GF-D8 (cell line): ENCODE data around the gene SLC39A2.
"Not testable (repeated sequence)": the region's sequence is repeated elsewhere in the genome, so short reads cannot be mapped to it uniquely, and the experiment has no call there.

Experiments
- DNase-seq: peaks from one replicate; lab custom pipeline; 2025; lab: John Stamatoyannopoulos, UW

SLC39A2 gene

GRCh38 chr14:20997115-20997514, 2.0 kb upstream of the SLC39A2 start:
- DNase-seq: no peak

GRCh38 chr14:20997564-20997963, 1.5 kb upstream of the SLC39A2 start:
- no peak for DNase-seq

GRCh38 chr14:20998139-20998538, 954 bp upstream of the SLC39A2 start:
- DNase-seq: no peak

GRCh38 chr14:20999591-20999990, 498 bp downstream of the SLC39A2 start:
- DNase-seq: no peak

- no peak for DNase-seq
Observed at GRCh38 chr14:21001218-21001617, 2.1 kb downstream of the SLC39A2 start.

- DNase-seq: no peak
Observed at GRCh38 chr14:21003788-21004346, 4.8 kb downstream of the SLC39A2 start.

GRCh38 chr14:21009721-21010120, 10.6 kb downstream of the SLC39A2 start:
- not testable (repeated sequence) for DNase-seq

- no peak for DNase-seq
Observed at GRCh38 chr14:21011136-21011535, 12.0 kb downstream of the SLC39A2 start.

GRCh38 chr14:21014761-21015190, 15.7 kb downstream of the SLC39A2 start:
- DNase-seq: peak; percentile 21

GRCh38 chr14:21015312-21015711, 16.2 kb downstream of the SLC39A2 start:
- peak; percentile 31 for DNase-seq

- DNase-seq: no peak
Observed at GRCh38 chr14:21016413-21017190, 17.5 kb downstream of the SLC39A2 start.

- DNase-seq: no peak
Observed at GRCh38 chr14:21017528-21018245, 18.6 kb downstream of the SLC39A2 start.

- DNase-seq: no peak
Observed at GRCh38 chr14:21018286-21018685, 19.2 kb downstream of the SLC39A2 start.

- no peak for DNase-seq
Observed at GRCh38 chr14:21018781-21019180, 19.7 kb downstream of the SLC39A2 start.

- DNase-seq: no peak
Observed at GRCh38 chr14:21019366-21019765, 20.3 kb downstream of the SLC39A2 start.

GRCh38 chr14:21020977-21021545, 22.0 kb downstream of the SLC39A2 start:
- DNase-seq: no peak

- no peak for DNase-seq
Observed at GRCh38 chr14:21022686-21023085, 23.6 kb downstream of the SLC39A2 start.

GRCh38 chr14:21023174-21023573, 24.1 kb downstream of the SLC39A2 start:
- no peak for DNase-seq

GRCh38 chr14:21023817-21024584, 24.9 kb downstream of the SLC39A2 start:
- no peak for DNase-seq

- no peak for DNase-seq
Observed at GRCh38 chr14:21024585-21025370, 25.7 kb downstream of the SLC39A2 start, which contains the start of gene NDRG2. TSS of gene NDRG2 (minus strand) at chr14:21025061. CDS start at chr14:21023315, 1,746 bp downstream.
